ENCODE measurements around the gene PNPLA7. TPM values are rescaled to one million over a fixed set of nuclear protein-coding genes. Genes with fewer than 3 reads are reported as not detected.

Gene PNPLA7
- total and polyA plus RNA-seq, 11 donors = 0.78 to 10.1 (median 7.6) TPM

- no peak overlapping the region for H3K4me3 ChIP-seq
- no peak overlapping the region for H3K27ac ChIP-seq
- no peak for DNase-seq
- intact Hi-C loops (cut with DNase I) = loop anchor here in 5 of 10 donors (5.0 to 10.0 kb wide), 5 partner anchors 98 to 238 kb away; partner anchors contain the start of genes EXD3 (in 3 of the 5) and NOXA1 (in 3 of the 5)
- no peak for TF ChIP-seq CTCF (IDR thresholded peaks at IDR 0.05)
- no peak for TF ChIP-seq POLR2A (IDR thresholded peaks at IDR 0.05)
- H3K27me3 ChIP-seq = no peaks in the 10 kb centered on the region
- ATAC-seq = peak in 1 of 4 donors; percentile 12
- no peaks in the 10 kb centered on the region for H3K4me1 ChIP-seq
- H3K9me3 ChIP-seq = no peaks in the 10 kb centered on the region
- WGBS, 4 donors = 91 to 95% (median 93%) methylated on average over 32 to 36 of the region's 36 CpGs
- H3K36me3 ChIP-seq = peaks cover 0 to 8% (median 0%) of the 10 kb centered on the region in 9 donors
Observed at GRCh38 chr9:137522746-137523455, 27.3 kb downstream of the PNPLA7 start.

GRCh38 chr9:137521405-137521985 is 28.7 kb downstream of the PNPLA7 start:
- intact Hi-C loops (cut with DNase I) = loop anchor here in 5 of 10 donors (5.0 to 10.0 kb wide), 5 partner anchors 97 to 237 kb away; partner anchors contain the start of genes EXD3 (in 3 of the 5) and NOXA1 (in 3 of the 5)
- ATAC-seq (no peak), DNase-seq (no peak)
- H3K36me3 ChIP-seq = peaks cover 0 to 8% (median 0%) of the 10 kb centered on the region in 9 donors
- 91 to 97% (median 95%) methylated on average over 18 of the region's 18 CpGs for WGBS, 4 donors
- no peak for TF ChIP-seq CTCF (IDR thresholded peaks at IDR 0.05)
- no peak for TF ChIP-seq POLR2A (IDR thresholded peaks at IDR 0.05)
- no peaks in the 10 kb centered on the region for H3K27me3 ChIP-seq
- H3K27ac ChIP-seq = no peak overlapping the region
- H3K4me1 ChIP-seq = no peaks in the 10 kb centered on the region
- no peaks in the 10 kb centered on the region for H3K9me3 ChIP-seq
- no peak overlapping the region for H3K4me3 ChIP-seq

- ATAC-seq (no peak), DNase-seq (no peak)
- WGBS, 4 donors = 84 to 89% (median 88%) methylated on average over 15 to 30 of the region's 30 CpGs
- Histone ChIP-seq H3K4me1 (no peaks in the 10 kb centered on the region), H3K27me3 (no peaks in the 10 kb centered on the region), H3K27ac (no peak overlapping the region), H3K36me3 (peaks cover 0 to 8% (median 0%) of the 10 kb centered on the region in 9 donors), H3K9me3 (no peaks in the 10 kb centered on the region), H3K4me3 (no peak overlapping the region)
- intact Hi-C loops (cut with DNase I) = loop anchor here in 5 of 10 donors (5.0 to 10.0 kb wide), 5 partner anchors 96 to 236 kb away; partner anchors contain the start of genes EXD3 (in 3 of the 5) and NOXA1 (in 3 of the 5)
- TF ChIP-seq POLR2A (IDR thresholded peaks at IDR 0.05) (no peak), CTCF (IDR thresholded peaks at IDR 0.05) (no peak)
Observed at GRCh38 chr9:137520614-137521404, 29.4 kb downstream of the PNPLA7 start.
